Superior temporal gyrus (tissue), 1 donor: Measurements from ENCODE around the gene PRR20A.
"Not testable (repeated sequence)": the region's sequence is repeated elsewhere in the genome, so short reads cannot be mapped to it uniquely, and the experiment has no call there.

ENCODE experiments used
- DNase-seq: peaks from one replicate; pipeline ENCODE4 v3.0.0-alpha.2; 2016; ENCODE audit errors: extremely low spot score

The PRR20A gene

GRCh38 chr13:57140235-57140968 is at the start of gene PRR20A:
Gene PRR20A, plus strand, starts transcription at chr13:57140918. Its CDS starts 387 bp downstream, at chr13:57141305.
- not testable (repeated sequence) for DNase-seq

GRCh38 chr13:57114945-57115344 is 25.8 kb upstream of the PRR20A start:
- no peak for DNase-seq

- DNase-seq = peak; percentile 47
These were observed 17.0 kb upstream of the PRR20A start for GRCh38 chr13:57123681-57124080.

- no peak for DNase-seq
These were observed 11.8 kb upstream of the PRR20A start for GRCh38 chr13:57128909-57129308.

- DNase-seq = no peak
These were observed 4.6 kb upstream of the PRR20A start for GRCh38 chr13:57136093-57136492.

GRCh38 chr13:57137585-57137984 is 3.1 kb upstream of the PRR20A start:
- no peak for DNase-seq

GRCh38 chr13:57138988-57139387 is 1.7 kb upstream of the PRR20A start:
- no peak for DNase-seq

GRCh38 chr13:57139781-57140180 is 937 bp upstream of the PRR20A start:
- DNase-seq = not testable (repeated sequence)

GRCh38 chr13:57147188-57147587 is 6.5 kb downstream of the PRR20A start, which contains the start of gene PRR20B:
Gene PRR20B, plus strand, starts transcription at chr13:57147488. Its CDS starts 387 bp downstream, at chr13:57147875.
- DNase-seq = not testable (repeated sequence)

- DNase-seq = not testable (repeated sequence)
These were observed 7.4 kb downstream of the PRR20A start for GRCh38 chr13:57148106-57148505.

- not testable (repeated sequence) for DNase-seq
These were observed 13.0 kb downstream of the PRR20A start, which contains the start of gene PRR20C for GRCh38 chr13:57153761-57154160. Gene PRR20C, plus strand, starts transcription at chr13:57154061. Its CDS starts 387 bp downstream, at chr13:57154448.

GRCh38 chr13:57160332-57160731 is 19.6 kb downstream of the PRR20A start, which contains the start of gene PRR20D:
Gene PRR20D, plus strand, starts transcription at chr13:57160632. Its CDS starts 387 bp downstream, at chr13:57161019.
- not testable (repeated sequence) for DNase-seq

GRCh38 chr13:57166897-57167296 is 26.2 kb downstream of the PRR20A start, which contains the start of gene PRR20E:
Gene PRR20E, plus strand, starts transcription at chr13:57167197. Its CDS starts 387 bp downstream, at chr13:57167584.
- DNase-seq = not testable (repeated sequence)

- DNase-seq = no peak
These were observed 50.9 kb downstream of the PRR20A start for GRCh38 chr13:57191667-57192066.
